RWPE2 (cell line): Measurements from ENCODE around the gene PCDHGA11.

Experiments
- ATAC-seq: fragments of 200-7000 bp; cut with Tn5 transposase; 3 replicates; pipeline ENCODE4 v1.9.1; 2021; ENCODE audit warnings: low read depth
- DNase-seq: peaks from one replicate; pipeline ENCODE4 v3.0.0-alpha.2; 2020; ENCODE audit warnings: low spot score
- H3K27ac ChIP-seq: fragments of 450-650 bp; 2 replicates; pipeline ENCODE4 v1.5.1; 2017; ENCODE audit warnings: mild to moderate bottlenecking; ENCODE audit not compliant: poor library complexity, severe bottlenecking
- H3K27me3 ChIP-seq: fragments of 250-450 bp; sonication (Bioruptor Pico); 2 replicates; pipeline ENCODE4 v1.5.1; 2021; ENCODE audit warnings: mild to moderate bottlenecking, moderate library complexity; ENCODE audit not compliant: insufficient read depth, poor library complexity, severe bottlenecking
- H3K36me3 ChIP-seq: fragments of 250-450 bp; sonication (Bioruptor Pico); 2 replicates; pipeline ENCODE4 v1.5.1; 2020; ENCODE audit warnings: low read depth, mild to moderate bottlenecking, moderate library complexity
- H3K4me1 ChIP-seq: fragments of 250-450 bp; sonication (Bioruptor Pico); 2 replicates; pipeline ENCODE4 v1.5.1; 2021; ENCODE audit warnings: mild to moderate bottlenecking, moderate library complexity; ENCODE audit not compliant: insufficient read depth, poor library complexity, severe bottlenecking
- H3K4me3 ChIP-seq: fragments of 250-450 bp; sonication (Bioruptor Pico); 2 replicates; pipeline ENCODE4 v1.5.1; 2021; ENCODE audit warnings: mild to moderate bottlenecking, moderate library complexity; ENCODE audit not compliant: severe bottlenecking
- H3K9me3 ChIP-seq: fragments of 250-450 bp; sonication (Bioruptor Pico); 2 replicates; pipeline ENCODE4 v1.5.1; 2021; ENCODE audit warnings: mild to moderate bottlenecking, moderate library complexity; ENCODE audit not compliant: severe bottlenecking
- TF ChIP-seq, protein P1 (sequence below): fragments of 450-650 bp; IDR thresholded peaks from one replicate; pipeline ENCODE4 v1.5.1; 2017; ENCODE audit warnings: mild to moderate bottlenecking, moderate library complexity; ENCODE audit not compliant: poor library complexity, severe bottlenecking

PCDHGA11 gene

DNA sequence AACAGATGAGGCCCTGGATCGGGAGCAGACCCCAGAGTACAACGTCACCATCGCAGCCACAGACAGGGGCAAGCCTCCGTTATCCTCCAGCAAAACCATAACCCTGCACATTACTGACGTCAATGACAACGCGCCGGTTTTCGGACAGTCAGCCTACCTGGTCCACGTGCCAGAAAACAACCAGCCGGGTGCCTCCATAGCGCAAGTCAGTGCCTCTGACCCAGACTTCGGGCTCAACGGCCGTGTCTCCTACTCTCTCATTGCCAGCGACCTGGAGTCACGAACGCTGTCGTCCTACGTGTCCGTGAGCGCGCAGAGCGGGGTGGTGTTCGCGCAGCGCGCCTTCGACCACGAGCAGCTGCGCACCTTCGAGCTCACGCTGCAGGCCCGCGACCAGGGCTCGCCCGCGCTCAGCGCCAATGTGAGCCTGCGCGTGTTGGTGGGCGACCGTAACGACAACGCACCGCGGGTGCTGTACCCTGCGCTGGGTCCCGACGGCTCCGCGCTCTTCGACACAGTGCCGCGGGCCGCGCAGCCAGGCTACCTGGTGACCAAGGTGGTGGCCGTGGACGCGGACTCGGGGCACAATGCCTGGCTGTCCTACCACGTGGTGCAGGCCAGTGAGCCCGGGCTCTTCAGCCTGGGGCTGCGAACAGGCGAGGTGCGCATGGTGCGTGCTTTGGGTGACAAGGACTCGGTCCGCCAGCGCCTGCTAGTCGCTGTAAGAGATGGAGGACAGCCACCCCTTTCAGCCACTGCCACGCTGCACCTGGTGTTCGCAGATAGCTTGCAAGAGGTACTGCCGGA lies 1.6 kb upstream of the PCDHGA11 start:
- TF ChIP-seq, protein P1, sequence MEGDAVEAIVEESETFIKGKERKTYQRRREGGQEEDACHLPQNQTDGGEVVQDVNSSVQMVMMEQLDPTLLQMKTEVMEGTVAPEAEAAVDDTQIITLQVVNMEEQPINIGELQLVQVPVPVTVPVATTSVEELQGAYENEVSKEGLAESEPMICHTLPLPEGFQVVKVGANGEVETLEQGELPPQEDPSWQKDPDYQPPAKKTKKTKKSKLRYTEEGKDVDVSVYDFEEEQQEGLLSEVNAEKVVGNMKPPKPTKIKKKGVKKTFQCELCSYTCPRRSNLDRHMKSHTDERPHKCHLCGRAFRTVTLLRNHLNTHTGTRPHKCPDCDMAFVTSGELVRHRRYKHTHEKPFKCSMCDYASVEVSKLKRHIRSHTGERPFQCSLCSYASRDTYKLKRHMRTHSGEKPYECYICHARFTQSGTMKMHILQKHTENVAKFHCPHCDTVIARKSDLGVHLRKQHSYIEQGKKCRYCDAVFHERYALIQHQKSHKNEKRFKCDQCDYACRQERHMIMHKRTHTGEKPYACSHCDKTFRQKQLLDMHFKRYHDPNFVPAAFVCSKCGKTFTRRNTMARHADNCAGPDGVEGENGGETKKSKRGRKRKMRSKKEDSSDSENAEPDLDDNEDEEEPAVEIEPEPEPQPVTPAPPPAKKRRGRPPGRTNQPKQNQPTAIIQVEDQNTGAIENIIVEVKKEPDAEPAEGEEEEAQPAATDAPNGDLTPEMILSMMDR: no peak
- H3K4me3 ChIP-seq: no peak overlapping the region
- H3K9me3 ChIP-seq: peaks cover 56% of the 10 kb centered on the region
- ATAC-seq: no peak
- no peak for DNase-seq
- H3K27me3 ChIP-seq: no peaks in the 10 kb centered on the region
- H3K27ac ChIP-seq: no peak overlapping the region
- no peaks in the 10 kb centered on the region for H3K4me1 ChIP-seq
- 0 out of 2 replicates have a peak, but pooled peaks cover 5% of the 10 kb centered on the region for H3K36me3 ChIP-seq

DNA sequence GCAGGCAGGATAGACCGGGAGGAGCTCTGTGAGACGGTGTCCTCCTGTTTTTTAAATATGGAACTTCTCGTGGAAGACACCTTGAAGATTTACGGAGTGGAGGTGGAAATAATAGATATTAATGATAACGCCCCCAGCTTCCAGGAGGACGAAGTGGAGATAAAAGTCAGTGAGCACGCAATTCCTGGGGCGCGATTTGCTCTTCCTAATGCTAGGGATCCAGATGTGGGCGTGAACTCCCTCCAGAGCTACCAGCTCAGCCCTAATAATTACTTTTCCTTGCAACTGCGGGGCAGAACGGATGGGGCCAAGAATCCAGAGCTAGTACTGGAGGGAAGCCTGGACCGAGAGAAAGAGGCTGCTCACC lies 621 bp downstream of the PCDHGA11 start:
- no peak overlapping the region for H3K4me3 ChIP-seq
- H3K9me3 ChIP-seq: peaks cover 65% of the 10 kb centered on the region
- H3K27ac ChIP-seq: no peak overlapping the region
- no peaks in the 10 kb centered on the region for H3K4me1 ChIP-seq
- no peak for ATAC-seq
- TF ChIP-seq, protein P1: no peak
- no peaks in the 10 kb centered on the region for H3K27me3 ChIP-seq
- no peak for DNase-seq
- H3K36me3 ChIP-seq: 0 out of 2 replicates have a peak, but pooled peaks cover 5% of the 10 kb centered on the region

DNA sequence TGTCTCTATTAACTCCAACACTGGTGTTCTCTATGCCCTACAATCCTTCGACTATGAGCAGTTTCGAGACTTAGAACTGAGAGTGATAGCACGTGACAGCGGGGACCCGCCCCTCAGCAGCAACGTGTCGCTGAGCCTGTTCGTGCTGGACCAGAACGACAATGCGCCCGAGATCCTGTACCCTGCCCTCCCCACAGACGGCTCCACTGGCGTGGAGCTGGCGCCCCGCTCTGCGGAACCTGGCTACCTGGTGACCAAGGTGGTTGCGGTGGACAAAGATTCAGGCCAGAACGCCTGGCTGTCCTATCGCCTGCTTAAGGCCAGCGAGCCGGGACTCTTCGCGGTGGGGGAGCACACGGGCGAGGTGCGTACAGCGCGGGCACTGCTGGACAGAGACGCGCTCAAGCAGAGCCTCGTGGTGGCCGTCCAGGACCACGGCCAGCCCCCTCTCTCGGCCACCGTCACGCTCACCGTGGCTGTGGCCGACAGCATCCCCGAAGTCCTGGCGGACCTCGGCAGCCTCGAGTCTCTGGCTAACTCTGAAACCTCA lies 2.0 kb downstream of the PCDHGA11 start:
- TF ChIP-seq, protein P1: no peak
- Histone ChIP-seq H3K36me3 (no peaks in the 10 kb centered on the region), H3K4me3 (no peak overlapping the region), H3K9me3 (peaks cover 72% of the 10 kb centered on the region), H3K4me1 (no peaks in the 10 kb centered on the region), H3K27ac (no peak overlapping the region), H3K27me3 (peaks cover 5% of the 10 kb centered on the region)
- no peak for DNase-seq
- no peak for ATAC-seq

DNA sequence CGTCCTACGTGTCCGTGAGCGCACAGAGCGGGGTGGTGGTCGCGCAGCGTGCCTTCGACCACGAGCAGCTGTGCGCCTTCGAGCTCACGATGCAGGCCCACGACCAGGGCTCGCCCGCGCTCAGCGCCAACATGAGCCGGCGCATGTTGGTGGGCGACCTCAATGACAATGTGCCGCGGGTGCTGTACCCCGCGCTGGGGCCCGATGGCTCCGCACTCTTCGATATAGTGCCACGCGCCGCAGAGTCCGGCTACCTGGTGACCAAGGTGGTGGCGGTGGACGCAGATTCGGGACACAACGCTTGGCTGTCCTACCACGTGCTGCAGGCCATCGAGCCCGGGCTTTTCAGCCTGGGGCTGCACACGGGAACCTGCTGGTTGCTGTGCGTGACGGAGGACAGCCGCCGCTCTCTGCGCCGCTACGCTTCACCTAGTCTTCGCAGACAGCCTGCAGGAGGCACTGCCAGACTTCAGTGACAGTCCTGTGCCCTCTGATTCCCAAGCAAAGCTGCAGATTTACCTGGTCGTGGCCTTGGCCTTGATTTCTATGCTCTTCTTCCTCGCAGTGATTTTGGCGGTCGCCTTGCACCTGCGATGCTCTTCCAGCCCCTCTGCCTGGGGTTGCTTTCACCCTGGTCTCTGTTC lies 7.1 kb downstream of the PCDHGA11 start:
- H3K36me3 ChIP-seq: no peaks in the 10 kb centered on the region
- H3K27ac ChIP-seq: no peak overlapping the region
- no peak overlapping the region for H3K4me3 ChIP-seq
- ATAC-seq (no peak), DNase-seq (no peak)
- peaks cover 60% of the 10 kb centered on the region for H3K9me3 ChIP-seq
- TF ChIP-seq, protein P1: no peak
- peaks cover 13% of the 10 kb centered on the region for H3K27me3 ChIP-seq
- H3K4me1 ChIP-seq: no peaks in the 10 kb centered on the region
